ENCODE data around the gene OR4D2. TPM values are rescaled to one million over a fixed set of nuclear protein-coding genes. Genes with fewer than 3 reads are reported as not detected.

Gene OR4D2
- total RNA-seq, 2 donors from 2014 or later, result not detected

DNA sequence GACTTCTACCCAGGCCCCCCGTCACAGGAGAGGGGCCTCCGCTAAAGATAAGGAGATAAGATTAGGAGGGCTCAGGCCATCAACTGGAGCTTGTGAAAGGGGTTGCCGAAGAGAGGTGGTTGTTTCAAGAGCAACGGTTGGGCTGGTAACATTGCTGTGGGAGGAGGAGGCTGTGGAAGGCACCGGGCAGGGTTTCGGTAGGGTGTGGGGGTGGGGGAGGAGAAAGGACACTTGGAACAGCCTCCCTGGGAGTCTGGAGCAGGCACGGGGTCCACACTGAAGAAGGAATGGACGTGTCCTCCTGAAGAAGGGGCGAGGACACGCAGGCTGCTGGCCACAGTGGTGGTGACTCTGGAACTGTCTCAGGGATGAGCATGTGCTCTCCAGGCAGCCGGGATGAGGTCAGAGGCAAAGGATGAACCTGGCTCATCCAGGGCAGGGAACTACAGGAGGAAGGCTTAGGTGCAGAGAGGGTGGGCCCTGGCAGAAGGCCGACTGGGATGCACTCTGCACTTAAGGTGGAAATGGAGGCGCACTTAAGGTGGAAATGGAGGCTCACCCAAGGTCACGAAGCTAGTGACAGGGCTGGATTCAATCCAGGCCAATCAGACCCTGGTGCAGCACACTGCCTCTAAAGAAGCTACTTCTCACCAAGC is 24.6 kb downstream of the OR4D2 start:
- H3K9me3 Mint-ChIP-seq, result no peaks in the 10 kb centered on the region
- no peak for ATAC-seq
- no peaks in the 10 kb centered on the region for H3K36me3 Mint-ChIP-seq
- DNase-seq (ENCODE audit: low spot score in 2 of 2), result no peak
- no peak overlapping the region for H3K27ac Mint-ChIP-seq

DNA sequence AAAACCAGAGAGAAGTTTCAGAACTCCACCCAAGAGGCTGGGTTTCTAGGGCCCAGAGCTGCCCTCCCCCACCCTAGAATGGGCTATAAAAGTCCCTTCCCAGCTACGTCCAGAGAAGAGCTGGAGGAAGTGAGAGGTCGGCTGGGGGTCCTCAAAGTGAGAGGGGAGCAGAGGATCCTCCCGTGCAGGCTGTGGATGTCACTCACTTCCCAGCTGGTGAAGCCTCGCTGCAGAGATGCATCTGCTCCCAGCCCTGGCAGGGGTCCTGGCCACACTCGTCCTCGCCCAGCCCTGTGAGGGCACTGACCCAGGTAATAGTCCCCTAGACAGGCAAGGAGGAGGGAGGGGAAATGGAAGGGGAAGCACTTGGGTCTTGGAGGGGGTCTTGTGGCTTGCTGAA is 25.8 kb downstream of the OR4D2 start, which contains the start of gene EPX:
Gene EPX (plus strand): TSS at position 115 of the 400 bp plus-strand sequence. CDS start 121 bp downstream, at position 236.
- no peaks in the 10 kb centered on the region for H3K36me3 Mint-ChIP-seq
- H3K27ac Mint-ChIP-seq, result no peak within 1 kb of the TSS
- H3K9me3 Mint-ChIP-seq, result no peaks in the 10 kb centered on the region
- DNase-seq (ENCODE audit: low spot score in 2 of 2) (no peak), ATAC-seq (no peak)

DNA sequence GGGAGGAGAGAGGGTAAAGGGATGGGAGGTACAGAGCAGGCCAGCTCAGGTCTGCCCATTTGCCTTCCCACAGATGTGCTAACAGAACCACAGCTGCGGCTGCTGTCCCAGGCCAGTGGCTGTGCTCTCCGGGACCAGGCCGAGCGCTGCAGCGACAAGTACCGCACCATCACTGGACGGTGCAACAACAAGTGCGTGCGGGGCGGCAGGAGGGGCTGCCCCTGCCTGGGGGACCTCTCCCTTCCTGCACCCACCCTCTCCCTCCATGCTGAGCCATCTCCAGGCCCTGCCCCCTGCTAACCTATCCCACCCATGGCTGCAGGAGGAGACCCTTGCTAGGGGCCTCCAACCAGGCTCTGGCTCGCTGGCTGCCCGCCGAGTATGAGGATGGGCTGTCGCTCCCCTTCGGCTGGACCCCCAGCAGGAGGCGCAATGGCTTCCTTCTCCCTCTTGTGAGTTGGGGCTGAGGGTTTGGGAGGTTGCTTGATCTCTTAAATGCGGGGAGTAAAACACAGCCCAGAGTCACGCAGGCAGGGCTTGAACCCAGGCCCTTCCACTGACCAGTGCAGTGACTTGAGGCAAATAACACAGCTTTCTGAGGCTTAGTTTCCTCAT is 27.0 kb downstream of the OR4D2 start:
- no peak for ATAC-seq
- H3K36me3 Mint-ChIP-seq, result no peaks in the 10 kb centered on the region
- H3K27ac Mint-ChIP-seq, result no peak overlapping the region
- DNase-seq (ENCODE audit: low spot score in 2 of 2), result no peak
- H3K9me3 Mint-ChIP-seq, result no peaks in the 10 kb centered on the region

DNA sequence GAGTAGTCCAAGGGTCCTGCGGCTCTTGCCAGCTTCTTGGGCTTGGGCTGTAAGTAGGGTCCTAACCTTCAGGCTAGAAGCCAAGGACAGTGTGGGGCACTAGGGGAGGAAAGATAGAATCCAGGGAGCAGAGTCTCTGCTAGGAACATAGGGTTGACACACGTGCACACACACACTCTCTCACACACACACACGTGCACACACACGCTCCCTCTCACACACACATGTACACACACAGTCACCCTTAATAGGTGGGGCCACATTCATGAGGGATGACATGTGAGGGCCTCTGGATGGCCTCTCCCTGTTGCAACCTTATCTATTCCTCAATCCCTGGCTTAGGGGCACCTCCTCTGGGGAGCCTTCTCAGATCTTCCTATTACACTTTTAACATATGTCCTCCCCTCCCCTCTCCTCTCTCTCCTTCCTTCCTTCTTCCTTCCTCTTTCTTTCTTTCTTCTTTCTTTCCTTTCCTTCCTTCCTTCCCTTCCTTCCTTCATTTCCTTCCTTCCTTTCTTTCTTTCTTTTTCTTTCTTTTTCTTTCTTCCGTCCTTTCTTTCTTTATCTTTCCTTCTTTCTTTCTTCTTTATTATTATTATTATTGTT is 28.8 kb downstream of the OR4D2 start:
- H3K9me3 Mint-ChIP-seq, result no peaks in the 10 kb centered on the region
- H3K27ac Mint-ChIP-seq, result peak overlapping the region in 1 of 2 donors; percentile 86
- no peak for DNase-seq (ENCODE audit: low spot score in 2 of 2)
- ATAC-seq, result no peak
- H3K36me3 Mint-ChIP-seq, result no peaks in the 10 kb centered on the region

DNA sequence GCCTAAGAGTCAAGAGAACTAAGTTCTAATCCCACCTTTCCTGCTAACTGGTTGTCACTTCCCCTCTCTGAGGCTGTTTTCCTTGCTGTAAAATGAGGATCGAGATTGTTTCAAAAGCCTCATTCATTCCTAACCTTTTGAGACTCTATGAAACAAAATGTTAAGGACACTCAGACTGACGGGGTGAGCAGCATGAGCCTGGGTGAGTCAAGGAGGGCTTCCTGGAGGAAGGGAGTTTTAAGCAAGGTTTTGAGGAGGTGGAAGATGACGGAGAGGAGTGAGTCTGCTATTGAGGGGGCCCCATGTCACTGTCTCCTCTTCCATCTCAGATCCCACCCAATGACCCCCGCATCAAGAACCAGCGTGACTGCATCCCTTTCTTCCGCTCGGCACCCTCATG is 29.8 kb downstream of the OR4D2 start:
- Mint-ChIP-seq H3K36me3 (no peaks in the 10 kb centered on the region), H3K27ac (no peak overlapping the region), H3K9me3 (no peaks in the 10 kb centered on the region)
- no peak for DNase-seq (ENCODE audit: low spot score in 2 of 2)
- ATAC-seq, result no peak

DNA sequence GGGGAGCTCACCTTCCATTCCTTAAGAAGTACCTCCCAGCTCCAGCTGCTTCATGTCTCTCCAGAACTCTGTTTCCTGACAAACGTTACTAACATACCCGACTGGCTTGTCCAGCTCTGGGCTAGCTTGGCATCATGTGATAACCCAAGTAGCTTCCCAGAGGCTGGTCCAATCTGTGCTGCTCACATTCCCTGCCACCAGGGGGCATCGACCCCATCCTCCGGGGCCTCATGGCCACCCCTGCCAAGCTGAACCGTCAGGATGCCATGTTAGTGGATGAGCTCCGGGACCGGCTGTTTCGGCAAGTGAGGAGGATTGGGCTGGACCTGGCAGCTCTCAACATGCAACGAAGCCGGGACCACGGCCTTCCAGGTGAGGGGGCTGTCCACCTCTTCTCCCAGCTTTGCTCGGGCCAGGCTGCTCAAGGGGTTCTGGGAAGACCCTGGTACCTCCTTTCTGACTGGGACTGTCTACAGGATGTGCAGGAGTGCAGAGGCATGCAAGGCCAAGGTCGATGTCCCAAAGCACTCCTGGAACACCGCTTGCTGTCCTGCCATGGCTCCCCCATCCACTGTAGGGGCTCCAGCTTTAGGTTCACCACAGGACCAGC is 33.3 kb downstream of the OR4D2 start:
- no peaks in the 10 kb centered on the region for H3K36me3 Mint-ChIP-seq
- peak; percentile 77 to 85 for ATAC-seq

DNA sequence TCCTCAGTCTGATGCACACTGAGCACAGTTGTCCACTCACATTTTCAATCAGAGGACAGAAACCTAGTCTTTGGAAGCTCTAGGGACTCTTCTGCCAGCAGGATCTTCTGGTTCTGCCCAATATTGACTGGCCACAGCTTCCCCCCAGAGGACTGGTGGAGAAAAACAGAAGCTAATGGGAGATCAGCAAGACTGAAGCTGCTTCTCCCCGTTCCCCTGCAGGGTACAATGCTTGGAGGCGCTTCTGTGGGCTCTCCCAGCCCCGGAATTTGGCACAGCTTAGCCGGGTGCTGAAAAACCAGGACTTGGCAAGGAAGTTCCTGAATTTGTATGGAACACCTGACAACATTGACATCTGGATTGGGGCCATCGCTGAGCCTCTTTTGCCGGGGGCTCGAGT is 36.1 kb downstream of the OR4D2 start:
- no peak for DNase-seq (ENCODE audit: low spot score in 2 of 2)
- no peaks in the 10 kb centered on the region for H3K36me3 Mint-ChIP-seq
- H3K27ac Mint-ChIP-seq, result no peak overlapping the region
- ATAC-seq, result no peak
- H3K9me3 Mint-ChIP-seq, result no peaks in the 10 kb centered on the region

More for the DNA sequence above, 33.3 kb downstream of the OR4D2 start:
- Mint-ChIP-seq H3K9me3 (no peaks in the 10 kb centered on the region), H3K27ac (no peak overlapping the region)
- DNase-seq (ENCODE audit: low spot score in 2 of 2), result peak in 1 of 2 donors; percentile 65

DNA sequence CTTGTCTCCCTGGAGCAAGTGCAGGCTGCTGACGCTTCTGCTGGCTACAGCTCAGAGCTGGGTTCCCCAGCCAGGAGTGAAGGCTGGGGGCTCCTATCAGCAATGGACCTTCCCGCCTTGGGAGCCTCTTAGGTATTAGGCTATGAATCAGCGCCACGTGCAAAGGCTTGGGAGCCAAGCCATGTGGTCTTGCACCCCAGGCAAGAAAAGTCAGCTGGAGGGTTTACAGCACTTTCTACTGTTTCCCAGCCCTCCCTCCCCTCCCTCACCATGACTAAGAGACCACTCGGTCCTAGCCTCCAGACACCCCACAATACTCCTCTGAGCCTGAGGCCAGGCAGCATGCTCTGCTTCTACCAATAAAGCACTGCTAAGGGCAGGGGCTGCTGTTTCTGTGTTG is 38.0 kb downstream of the OR4D2 start:
- Mint-ChIP-seq H3K27ac (no peak overlapping the region), H3K9me3 (no peaks in the 10 kb centered on the region), H3K36me3 (no peaks in the 10 kb centered on the region)
- DNase-seq (ENCODE audit: low spot score in 2 of 2) (no peak), ATAC-seq (no peak)

DNA sequence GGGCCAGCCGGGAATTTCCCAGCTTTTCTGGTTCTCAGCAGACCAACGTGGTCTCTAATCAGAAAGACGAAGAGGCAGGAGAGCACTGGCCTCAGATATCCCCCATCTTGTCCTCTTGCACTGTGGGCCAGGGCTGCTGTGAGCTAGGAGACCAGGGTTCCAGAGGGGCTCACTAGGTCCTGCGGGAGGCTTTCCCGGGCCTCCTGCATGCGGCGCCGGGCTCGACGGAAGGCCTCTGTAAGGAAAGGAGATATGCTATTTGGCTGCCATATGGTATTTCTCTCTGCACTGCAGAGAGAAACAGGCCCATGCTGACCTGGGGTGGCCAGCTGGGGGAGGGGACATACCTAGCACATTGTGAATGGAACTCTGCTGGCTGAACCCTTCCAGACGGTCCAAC is 39.2 kb downstream of the OR4D2 start:
- H3K9me3 Mint-ChIP-seq, result no peaks in the 10 kb centered on the region
- no peak overlapping the region for H3K27ac Mint-ChIP-seq
- DNase-seq (ENCODE audit: low spot score in 2 of 2), result no peak
- ATAC-seq, result no peak
- H3K36me3 Mint-ChIP-seq, result no peaks in the 10 kb centered on the region

DNA sequence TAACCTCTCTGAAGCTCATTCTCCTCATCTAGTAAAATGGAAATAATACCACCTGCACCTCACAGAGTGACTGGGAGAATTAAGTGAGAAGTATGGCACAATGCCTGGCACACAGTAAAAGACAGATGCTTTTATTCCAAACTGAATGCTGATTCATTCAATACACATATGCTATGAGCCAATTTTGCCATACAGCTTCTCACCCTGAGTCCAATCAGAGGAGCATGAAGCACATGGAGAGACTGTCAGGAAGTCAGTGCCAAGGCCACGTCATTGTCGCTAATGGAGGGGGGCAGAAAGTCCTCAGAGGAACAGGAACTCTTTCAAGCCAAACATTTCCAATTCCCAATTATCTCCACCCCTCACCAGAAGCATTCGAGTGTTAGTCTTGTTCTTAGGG is 40.7 kb downstream of the OR4D2 start:
- no peaks in the 10 kb centered on the region for H3K9me3 Mint-ChIP-seq
- ATAC-seq, result no peak
- no peaks in the 10 kb centered on the region for H3K36me3 Mint-ChIP-seq
- H3K27ac Mint-ChIP-seq, result no peak overlapping the region
- no peak for DNase-seq (ENCODE audit: low spot score in 2 of 2)

DNA sequence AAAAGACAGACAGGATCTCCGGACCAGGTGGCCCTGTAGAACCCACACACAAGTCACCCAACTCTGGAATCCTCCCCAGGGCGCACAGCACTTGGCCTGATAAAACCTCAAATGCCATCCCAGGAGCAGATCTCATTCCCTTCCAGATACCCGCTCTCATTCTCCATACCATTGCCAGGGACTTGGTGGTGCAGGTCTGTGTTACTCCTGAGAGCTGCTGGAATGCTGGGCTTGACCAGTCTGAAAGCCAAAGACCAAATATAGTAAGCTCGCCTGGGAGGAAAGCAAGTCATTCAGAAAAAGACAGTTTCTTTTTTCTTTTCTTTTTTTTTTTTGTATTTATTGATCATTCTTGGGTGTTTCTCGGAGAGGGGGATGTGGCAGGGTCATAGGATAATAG is 41.6 kb downstream of the OR4D2 start:
- DNase-seq (ENCODE audit: low spot score in 2 of 2), result no peak
- no peaks in the 10 kb centered on the region for H3K9me3 Mint-ChIP-seq
- peak overlapping the region in 1 of 2 donors; percentile 40 for H3K27ac Mint-ChIP-seq
- no peaks in the 10 kb centered on the region for H3K36me3 Mint-ChIP-seq
- no peak for ATAC-seq

DNA sequence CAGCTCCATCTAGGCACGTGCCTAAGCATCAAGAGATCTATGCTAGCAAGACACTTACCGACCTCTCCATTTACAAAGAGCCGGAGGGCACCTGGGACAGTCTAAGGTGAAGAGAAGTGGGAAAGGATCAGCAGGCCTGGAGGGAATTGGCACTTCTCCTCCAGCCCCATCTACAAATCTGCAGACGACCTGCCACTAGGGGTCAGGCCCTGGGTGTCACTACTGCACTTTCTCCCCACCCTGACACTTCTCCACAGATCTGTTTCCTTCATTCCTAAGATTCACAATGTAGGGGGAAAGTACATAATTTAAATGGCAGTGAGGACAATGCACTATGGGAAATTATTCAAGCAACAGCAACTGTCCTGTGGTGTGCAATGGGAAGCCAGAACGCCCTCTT is 44.1 kb downstream of the OR4D2 start:
- no peaks in the 10 kb centered on the region for H3K9me3 Mint-ChIP-seq
- no peaks in the 10 kb centered on the region for H3K36me3 Mint-ChIP-seq
- ATAC-seq (no peak), DNase-seq (ENCODE audit: low spot score in 2 of 2) (no peak)
- peak overlapping the region in 1 of 2 donors; percentile 73 for H3K27ac Mint-ChIP-seq

DNA sequence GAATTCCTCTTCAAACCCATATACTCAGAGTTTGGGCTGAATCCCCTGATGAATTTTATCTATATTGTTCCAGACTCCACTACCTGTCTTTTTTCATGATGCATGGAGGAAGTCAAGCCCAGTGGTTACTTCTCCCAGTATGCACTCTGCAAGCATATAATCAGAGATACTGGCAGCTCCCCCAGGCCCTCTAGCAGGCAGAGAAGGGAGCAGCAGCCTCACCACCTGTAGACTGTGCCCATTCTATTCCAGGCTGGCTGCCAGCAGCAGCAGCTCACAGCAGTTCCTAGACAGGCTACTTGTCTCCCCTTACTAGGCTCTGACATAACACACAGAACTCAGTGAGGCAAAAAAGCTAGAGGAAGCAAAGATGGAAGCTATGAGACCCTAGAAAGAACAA is 48.9 kb downstream of the OR4D2 start:
- DNase-seq (ENCODE audit: low spot score in 2 of 2) (no peak), ATAC-seq (no peak)
- H3K9me3 Mint-ChIP-seq, result no peaks in the 10 kb centered on the region
- peaks cover 8 to 11% of the 10 kb centered on the region in 2 donors for H3K36me3 Mint-ChIP-seq
- no peak overlapping the region for H3K27ac Mint-ChIP-seq

DNA sequence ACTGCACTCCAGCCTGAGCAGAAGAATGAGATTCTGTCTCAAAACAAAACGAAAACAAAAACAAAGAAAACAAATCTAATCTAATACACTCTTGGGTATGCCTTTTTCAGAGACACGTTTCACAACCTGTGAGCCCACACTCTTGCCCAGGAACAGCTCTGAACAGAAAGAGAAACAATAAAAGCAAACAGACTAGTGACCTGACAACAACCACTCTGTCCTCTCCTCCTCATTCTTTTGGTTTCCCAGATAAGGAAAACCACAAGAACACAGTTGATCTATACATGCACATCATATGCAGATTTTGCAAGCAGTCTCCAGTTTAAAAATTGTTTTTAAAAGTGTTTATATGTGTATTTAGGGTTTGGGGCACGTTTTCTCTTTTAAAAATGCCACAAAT is 51.0 kb downstream of the OR4D2 start:
- H3K9me3 Mint-ChIP-seq, result no peaks in the 10 kb centered on the region
- ATAC-seq, result no peak
- DNase-seq (ENCODE audit: low spot score in 2 of 2), result no peak
- H3K36me3 Mint-ChIP-seq, result peaks cover 8 to 11% of the 10 kb centered on the region in 2 donors
- H3K27ac Mint-ChIP-seq, result no peak overlapping the region

DNA sequence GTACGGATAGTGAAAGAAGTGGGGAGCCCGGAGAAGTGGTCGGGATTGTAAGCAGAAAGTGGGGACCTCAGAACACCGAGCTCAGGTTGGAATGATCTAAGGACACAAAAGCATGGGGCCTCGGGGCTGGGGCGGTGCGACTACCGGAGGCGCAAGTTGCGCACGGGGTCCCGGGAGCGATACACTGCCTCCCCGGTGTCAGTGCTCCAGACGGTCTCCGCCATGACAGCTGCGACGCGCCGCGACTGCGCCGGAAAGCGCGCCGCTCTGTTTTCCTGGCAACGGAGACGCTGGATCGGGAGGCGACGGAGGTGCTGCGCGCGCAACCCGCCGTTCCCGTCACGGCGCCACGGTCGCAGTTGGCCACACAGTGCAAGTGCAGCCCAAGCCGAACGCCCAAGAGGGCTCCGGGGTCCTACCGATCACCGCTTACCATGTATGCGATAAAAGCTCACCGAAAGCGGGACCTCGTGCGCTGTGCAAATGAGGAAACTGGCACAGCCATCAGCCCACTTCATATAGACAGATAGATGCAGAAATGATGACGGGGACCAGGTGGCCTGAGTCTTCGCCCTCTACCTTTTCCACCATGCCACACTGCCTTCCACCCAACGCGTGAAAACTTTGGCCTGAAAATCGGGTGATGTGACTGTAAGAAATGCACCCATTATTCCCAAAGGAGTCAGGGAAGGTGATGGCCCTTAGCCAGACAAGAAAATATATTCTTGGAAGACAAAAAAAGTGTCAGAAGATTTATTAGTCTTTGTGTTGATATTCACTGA is 52.4 kb downstream of the OR4D2 start, which contains the start of gene MKS1:
Gene MKS1 (minus strand): TSS at position 249 of the 782 bp plus-strand sequence. CDS start 25 bp downstream, at position 224.
- H3K36me3 Mint-ChIP-seq, result peaks cover 8 to 11% of the 10 kb centered on the region in 2 donors
- peak within 1 kb of the TSS; percentile 94 to 95 for H3K27ac Mint-ChIP-seq
- peak; percentile 93 to 96 for DNase-seq (ENCODE audit: low spot score in 2 of 2)
- peak; percentile 99 for ATAC-seq
- no peaks in the 10 kb centered on the region for H3K9me3 Mint-ChIP-seq

DNA sequence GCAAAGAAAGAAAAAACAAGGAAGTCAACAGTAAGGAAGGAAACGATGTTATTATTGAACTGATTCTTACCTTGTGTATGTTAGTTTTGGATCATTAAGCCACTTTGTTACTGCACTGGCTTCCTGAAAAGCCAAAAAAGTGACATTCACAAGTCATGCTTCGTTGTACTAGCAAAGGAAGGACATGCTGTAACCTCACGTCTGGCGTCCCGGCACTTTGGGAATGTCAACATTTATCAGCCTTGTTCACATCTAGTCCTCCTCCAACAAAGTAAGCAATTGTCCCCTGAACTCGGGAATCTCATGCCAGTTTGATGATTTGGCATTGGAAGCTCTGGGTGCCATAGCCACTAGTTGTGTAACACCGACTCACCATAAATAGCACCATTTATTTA is 53.0 kb downstream of the OR4D2 start:
- ATAC-seq, result no peak
- Mint-ChIP-seq H3K36me3 (peaks cover 8 to 11% of the 10 kb centered on the region in 2 donors), H3K27ac (peak overlapping the region; percentile 94 to 95), H3K9me3 (no peaks in the 10 kb centered on the region)
- no peak for DNase-seq (ENCODE audit: low spot score in 2 of 2)
